PC-9 (cell line): Measurements from ENCODE around the gene SMIM21.

ENCODE experiments used
- EZH2 ChIP-seq: fragments of 200-600 bp; sonication (generic); IDR thresholded peaks from 2 replicates; pipeline ENCODE4 v1.8.0; 2017; ENCODE audit warnings: antibody characterized with exemption, low read depth
- TF ChIP-seq, protein P1 (sequence below): fragments of 200-600 bp; sonication (generic); conservative IDR thresholded peaks from 2 replicates; pipeline ENCODE4 v1.6.1; 2017; ENCODE audit warnings: mixed run types, antibody characterized with exemption, mild to moderate bottlenecking, moderate library complexity

GRCh38 chr18:75418293-75419005, 9.1 kb downstream of the SMIM21 start:
- TF ChIP-seq, protein P1, sequence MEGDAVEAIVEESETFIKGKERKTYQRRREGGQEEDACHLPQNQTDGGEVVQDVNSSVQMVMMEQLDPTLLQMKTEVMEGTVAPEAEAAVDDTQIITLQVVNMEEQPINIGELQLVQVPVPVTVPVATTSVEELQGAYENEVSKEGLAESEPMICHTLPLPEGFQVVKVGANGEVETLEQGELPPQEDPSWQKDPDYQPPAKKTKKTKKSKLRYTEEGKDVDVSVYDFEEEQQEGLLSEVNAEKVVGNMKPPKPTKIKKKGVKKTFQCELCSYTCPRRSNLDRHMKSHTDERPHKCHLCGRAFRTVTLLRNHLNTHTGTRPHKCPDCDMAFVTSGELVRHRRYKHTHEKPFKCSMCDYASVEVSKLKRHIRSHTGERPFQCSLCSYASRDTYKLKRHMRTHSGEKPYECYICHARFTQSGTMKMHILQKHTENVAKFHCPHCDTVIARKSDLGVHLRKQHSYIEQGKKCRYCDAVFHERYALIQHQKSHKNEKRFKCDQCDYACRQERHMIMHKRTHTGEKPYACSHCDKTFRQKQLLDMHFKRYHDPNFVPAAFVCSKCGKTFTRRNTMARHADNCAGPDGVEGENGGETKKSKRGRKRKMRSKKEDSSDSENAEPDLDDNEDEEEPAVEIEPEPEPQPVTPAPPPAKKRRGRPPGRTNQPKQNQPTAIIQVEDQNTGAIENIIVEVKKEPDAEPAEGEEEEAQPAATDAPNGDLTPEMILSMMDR, result no peak
- TF ChIP-seq EZH2, result no peak
